Endothelial cell of umbilical vein (primary cell): Measurements from ENCODE around the gene LDLRAD4. TPM values are rescaled to one million over a fixed set of nuclear protein-coding genes. Genes with fewer than 3 reads are reported as not detected.

Source experiments
- BruUV-seq: library from RNA; stranded (reverse); fragments of 400-500 nt; replicated peaks from 2 replicates; lab custom pipeline; 2021; lab: Mats Ljungman, UMichigan
- CTCF ChIA-PET: fragments of 300-600, 350-600 bp; sonication (Branson Sonifier 250); formaldehyde crosslinking; loops from one replicate; lab custom pipeline; 2021; ENCODE audit warnings: antibody characterized with exemption, inconsistent platforms; lab: Charles Lee
- POLR2A ChIA-PET: fragments of 300-600, 350-600 bp; sonication (Branson Sonifier 250); formaldehyde crosslinking; loops from one replicate; lab custom pipeline; 2021; ENCODE audit warnings: antibody characterized with exemption, inconsistent platforms; lab: Charles Lee
- DNase-seq: peaks from one replicate; pipeline ENCODE4 v3.0.0-alpha.2; 2011; ENCODE audit warnings: low read depth, low spot score
- FAIRE-seq: peaks from 2 replicates; lab custom pipeline; 2011; peaks lifted over from hg19 to GRCh38; lab: Jason Lieb, UNC
- H2AFZ ChIP-seq: 2 replicates; pipeline ENCODE4 v1.6.0; 2012; ENCODE audit warnings: low read depth, low read length, control low read depth, inconsistent platforms
- H3K27ac ChIP-seq: 2 replicates; pipeline ENCODE4 v1.5.1; 2011; ENCODE audit warnings: low read depth, mild to moderate bottlenecking, control low read depth, low read length, moderate library complexity; ENCODE audit not compliant: insufficient read depth
- H3K27me3 ChIP-seq, 2 experiments: 2 replicates each; pipeline versions ENCODE4 v1.6.0 to v1.6.1; 2011; ENCODE audit warnings: low read length in 2 of 2, mixed read lengths in 1 of 2; ENCODE audit not compliant: control insufficient read depth in 2 of 2, insufficient read depth in 2 of 2
- H3K36me3 ChIP-seq, 2 experiments: 2 replicates in 1 of 2; 3 replicates in 1 of 2; pipeline ENCODE4 v1.5.1; 2011; ENCODE audit warnings: low read length in 2 of 2, mild to moderate bottlenecking in 1 of 2, moderate library complexity in 1 of 2; ENCODE audit not compliant: control insufficient read depth in 2 of 2, insufficient read depth in 2 of 2; ENCODE audit errors: extremely low read depth in 1 of 2
- H3K4me1 ChIP-seq: 3 replicates; pipeline ENCODE4 v1.5.1; 2011; ENCODE audit warnings: mild to moderate bottlenecking, low read length; ENCODE audit not compliant: control insufficient read depth, insufficient read depth; ENCODE audit errors: extremely low read depth
- H3K4me2 ChIP-seq: 2 replicates; pipeline ENCODE4 v1.6.1; 2011; ENCODE audit warnings: low read length, control low read depth, mixed read lengths; ENCODE audit not compliant: insufficient read depth
- H3K4me3 ChIP-seq, 3 experiments: fragments of 200-600 bp in 1 of 3; sonication (generic), shearing (Covaris generic) in 1 of 3; replicated peaks in 1 of 3; 2 replicates each; pipeline ENCODE4 v1.5.1; 2011 to 2016; ENCODE audit warnings: control low read depth in 3 of 3, low read length in 3 of 3, mild to moderate bottlenecking in 2 of 3, inconsistent platforms in 1 of 3, low read depth in 1 of 3, moderate library complexity in 1 of 3; ENCODE audit not compliant: insufficient read depth in 1 of 3
- H3K79me2 ChIP-seq: 2 replicates; pipeline ENCODE4 v1.6.0; 2012; ENCODE audit warnings: low read length, inconsistent platforms; ENCODE audit not compliant: control insufficient read depth, insufficient read depth
- H3K9ac ChIP-seq: replicated peaks from 2 replicates; pipeline ENCODE3; 2011; ENCODE audit warnings: low read length, control low read depth; ENCODE audit not compliant: insufficient read depth; ENCODE audit errors: extremely low read depth
- H3K9me1 ChIP-seq: replicated peaks from 3 replicates; pipeline ENCODE4 v1.6.0; 2011; ENCODE audit warnings: mild to moderate bottlenecking, low read length; ENCODE audit not compliant: control insufficient read depth, insufficient read depth; ENCODE audit errors: extremely low read depth
- H3K9me3 ChIP-seq: replicated peaks from 2 replicates; pipeline ENCODE4 v1.5.1; 2012; ENCODE audit warnings: low read length, inconsistent platforms; ENCODE audit not compliant: control insufficient read depth, insufficient read depth
- H4K20me1 ChIP-seq: replicated peaks from 2 replicates; pipeline ENCODE3; 2011; ENCODE audit warnings: mild to moderate bottlenecking, low read length; ENCODE audit not compliant: control insufficient read depth, insufficient read depth; ENCODE audit errors: extremely low read depth
- CTCF ChIP-seq, 2 donors: IDR thresholded peaks; 1 replicate in 1 of 2; 2 replicates in 1 of 2; pipeline ENCODE4 v1.5.1; 2011; ENCODE audit warnings: low read length in 2 of 2, mild to moderate bottlenecking in 2 of 2, moderate library complexity in 2 of 2, control low read depth in 1 of 2, inconsistent platforms in 1 of 2, low read depth in 1 of 2; ENCODE audit not compliant: insufficient read depth in 1 of 2; ENCODE audit errors: extremely low read depth in 1 of 2
- EZH2 ChIP-seq: IDR thresholded peaks from 2 replicates; pipeline ENCODE4 v1.6.1; 2012; ENCODE audit warnings: borderline replicate concordance, low read depth, mild to moderate bottlenecking, moderate library complexity, low read length, inconsistent platforms; ENCODE audit not compliant: severe bottlenecking
- FOS ChIP-seq: IDR thresholded peaks from 2 replicates; pipeline ENCODE4 v1.6.1; 2011; ENCODE audit warnings: mild to moderate bottlenecking, low read length, moderate library complexity, borderline replicate concordance; ENCODE audit not compliant: insufficient read depth
- GATA2 ChIP-seq: IDR thresholded peaks from 2 replicates; pipeline ENCODE4 v1.7.0; 2011; ENCODE audit warnings: low read depth, mild to moderate bottlenecking, moderate library complexity, mixed read lengths, low read length; ENCODE audit not compliant: insufficient read length, insufficient read depth
- JUN ChIP-seq: IDR thresholded peaks from 2 replicates; pipeline ENCODE4 v1.6.1; 2011; ENCODE audit warnings: borderline replicate concordance, low read depth; ENCODE audit not compliant: insufficient read length, insufficient read depth
- MAX ChIP-seq: IDR thresholded peaks from 2 replicates; pipeline ENCODE4 v1.6.1; 2011; ENCODE audit not compliant: insufficient read depth, insufficient read length
- MYC ChIP-seq: IDR thresholded peaks from one replicate; pipeline ENCODE4 v1.6.1; 2011; ENCODE audit warnings: mild to moderate bottlenecking, low read depth, low read length
- POLR2A ChIP-seq: IDR thresholded peaks from 2 replicates; pipeline ENCODE4 v1.6.1; 2012; ENCODE audit warnings: low read depth, mild to moderate bottlenecking, control low read depth, low read length
- POLR2AphosphoS5 ChIP-seq: IDR thresholded peaks from 2 replicates; pipeline ENCODE4 v1.6.1; 2012; ENCODE audit warnings: low read depth, mild to moderate bottlenecking, control low read depth, low read length, moderate library complexity; ENCODE audit not compliant: insufficient read depth
- dilution Hi-C: fragments of 300-500 bp; cut with MboI; formaldehyde crosslinking; loops from one replicate; pipeline ENCODE4 v1.15.0; 2019; ENCODE audit warnings: low sequenced_read_pairs; ENCODE audit not compliant: extremely low pct_ligation_motif_present
- intact Hi-C: fragments of 100-400 bp; cut with micrococcal nuclease; formaldehyde crosslinking; loops from one replicate; pipeline ENCODE4 v1.10.0; 2022
- polyA plus RNA-seq, 4 experiments: library from polyadenylated mRNA; depleted of rRNA in 3 of 4; stranded (reverse) in 3 of 4; unstranded in 1 of 4; fragments of >200 nt; gene quantifications; 2 replicates each; pipeline versions ENCODE4 v1.2.1 to v1.2.3, GENCODE V29; 2011 to 2012; ENCODE audit warnings: missing spikeins in 1 of 4
- total RNA-seq: library from RNA; stranded (reverse); gene quantifications from 2 replicates; pipeline ENCODE4 v1.2.3, GENCODE V29; 2021

LDLRAD4 gene
- total and polyA plus RNA-seq, 2 donors (not counting 3 experiments of a cell fraction or from before 2014, with no cell fraction given): 5.2 to 6.5 TPM

- Histone ChIP-seq H2AFZ (no peak overlapping the region), H3K27ac (peak overlapping the region; percentile 57), H3K4me3 (peak overlapping the region in 1 of 3 experiments; percentile 23), H3K79me2 (no peaks in the 10 kb centered on the region), H3K9me1 (no peaks in the 10 kb centered on the region), H3K4me1 (peaks cover 23% of the 10 kb centered on the region), H3K36me3 (no peaks in the 10 kb centered on the region), H3K9ac (peak overlapping the region; percentile 61), H4K20me1 (no peaks in the 10 kb centered on the region), H3K4me2 (peak overlapping the region; percentile 55), H3K9me3 (no peaks in the 10 kb centered on the region), H3K27me3 (peaks cover 0 to 2% of the 10 kb centered on the region in 2 experiments)
- TF ChIP-seq POLR2AphosphoS5 (no peak), JUN (no peak), EZH2 (no peak), POLR2A (no peak), FOS (no peak), MYC (no peak), CTCF (IDR thresholded peaks at IDR 0.05; ENCODE audit: extremely low read depth in 1 of 2, insufficient read depth in 1 of 2, low read depth in 1 of 2, low read length in 2 of 2) (no peak), MAX (no peak), GATA2 (no peak)
- dilution Hi-C loops: no loop called here
- intact Hi-C loops: loop anchor here (1.0 to 2.0 kb wide), 5 partner anchors 12 to 295 kb away; no protein-coding TSS in a partner anchor
- BruUV-seq: no TSS peak
- ChIA-PET POLR2A (interaction anchor here (0.5 kb wide), 2 partner anchors 27 to 139 kb away, joined by 6 to 8 read pairs; no protein-coding TSS in a partner anchor), CTCF (interaction anchor here (0.6 to 3.0 kb wide), 12 partner anchors 10 to 286 kb away, joined by 3 to 18 read pairs (median 4); no protein-coding TSS in a partner anchor)
- FAIRE-seq (peak; percentile 8), DNase-seq (peak; percentile 41)
These were observed 283.3 kb downstream of the LDLRAD4 start for GRCh38 chr18:13501891-13502290.
